HG03066 (cell line): ENCODE measurements around the gene LRRC61.

Experiments used
- ATAC-seq: cut with Tn5 transposase; IDR thresholded peaks from one replicate; pipeline ENCODE4 v1.9.1; 2021; ENCODE audit warnings: low read depth; ENCODE audit not compliant: unreplicated experiment

LRRC61 gene

DNA sequence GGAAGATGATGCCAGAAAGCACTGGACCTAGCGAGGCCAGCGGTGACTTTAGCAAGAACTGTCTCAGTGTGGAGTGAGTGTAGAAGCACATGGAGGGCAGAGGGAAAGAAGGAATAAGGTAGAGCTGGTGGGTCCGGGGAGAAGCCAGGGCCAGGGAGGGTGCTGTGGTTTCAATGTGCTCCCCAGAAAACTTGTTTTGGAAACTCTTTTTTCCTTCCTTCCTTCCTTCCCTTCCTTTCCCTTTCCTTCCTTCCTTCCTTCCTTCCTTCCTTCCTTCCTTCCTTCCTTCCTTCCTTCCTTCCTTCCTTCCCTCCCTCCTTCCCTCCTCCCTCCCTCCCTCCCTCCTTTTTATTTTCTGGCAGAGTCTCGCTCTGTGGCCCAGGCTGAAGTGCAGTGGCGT lies 23.8 kb downstream of the LRRC61 start:
- no peak for ATAC-seq

DNA sequence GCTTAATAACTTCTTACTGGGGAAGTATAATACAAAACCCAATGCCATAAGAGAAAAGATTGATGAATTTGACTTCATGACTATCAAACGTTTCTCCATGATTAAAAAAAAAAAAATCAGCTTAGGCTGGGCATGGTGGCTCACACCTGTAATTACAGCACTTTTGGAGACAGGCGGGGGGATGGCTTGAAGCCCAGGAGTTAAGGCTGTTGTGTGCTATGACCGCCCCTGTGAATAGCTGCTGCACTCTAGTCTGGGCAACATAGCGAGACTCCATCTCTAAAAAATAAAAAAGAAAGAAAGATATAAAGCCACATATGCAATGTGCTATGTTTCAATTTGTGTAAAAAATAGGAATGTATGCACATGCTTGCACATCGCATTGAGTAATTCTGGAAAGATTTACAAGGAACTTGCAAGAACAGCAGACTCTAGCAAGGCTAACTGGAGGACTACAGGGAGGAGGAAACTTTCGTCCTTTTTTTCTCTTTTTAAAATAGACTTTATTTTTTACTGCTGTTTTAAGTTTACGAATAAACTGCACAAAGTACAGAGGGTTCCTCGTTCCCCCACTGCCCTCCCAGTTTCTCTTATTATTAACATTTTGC lies 28.5 kb downstream of the LRRC61 start:
- no peak for ATAC-seq

GRCh38 chr7:150355666-150356059 lies 32.5 kb downstream of the LRRC61 start:
- no peak for ATAC-seq

DNA sequence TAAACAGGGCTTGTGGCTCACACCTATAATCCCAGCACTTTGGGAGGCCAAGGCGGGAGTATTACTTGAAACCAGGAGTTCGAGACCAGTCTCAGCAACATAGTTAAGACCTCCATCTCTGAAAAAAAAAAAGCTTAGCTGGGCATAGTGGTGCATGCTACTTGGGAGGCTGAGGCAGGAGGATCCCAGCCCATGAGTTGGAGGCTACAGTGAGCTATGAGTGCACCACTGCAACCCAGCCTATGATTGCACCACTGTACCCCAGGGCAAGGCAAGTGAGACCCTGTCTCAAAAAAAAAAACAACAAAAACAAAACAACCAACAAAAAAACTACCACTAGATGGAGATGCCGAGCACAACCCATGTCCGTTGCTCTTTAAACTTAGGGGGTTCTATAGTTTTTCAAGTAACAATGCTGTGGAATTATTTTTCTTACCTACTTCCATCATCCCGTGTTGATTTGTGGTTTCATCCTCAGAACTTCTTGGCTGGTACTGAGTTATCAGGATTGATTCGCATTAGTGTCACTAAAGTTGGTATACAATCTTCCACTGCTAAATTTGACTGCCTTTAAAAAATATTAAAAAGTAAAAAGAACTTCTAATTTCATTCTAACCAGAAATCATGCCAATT lies 33.2 kb downstream of the LRRC61 start:
- ATAC-seq, result no peak

DNA sequence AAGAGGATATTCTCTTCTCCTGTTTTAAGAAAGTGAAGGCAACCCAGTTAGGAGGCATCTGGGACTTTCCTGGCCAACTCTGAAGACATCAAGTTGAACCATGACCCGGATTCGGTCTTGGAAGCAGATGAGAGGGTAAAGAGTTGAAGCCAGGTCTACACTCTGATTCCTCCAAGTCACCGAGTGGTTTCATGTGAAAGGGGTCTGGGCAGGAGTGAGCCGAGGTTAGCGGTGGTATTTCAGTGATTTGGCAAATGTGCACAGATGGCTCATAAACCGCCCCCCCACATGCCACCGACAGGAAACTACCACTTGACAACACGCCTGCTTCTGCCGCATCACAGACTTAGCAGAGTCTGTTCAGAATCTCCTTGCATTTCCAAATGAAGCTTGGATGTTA lies 34.1 kb downstream of the LRRC61 start:
- ATAC-seq, result peak; percentile 61

DNA sequence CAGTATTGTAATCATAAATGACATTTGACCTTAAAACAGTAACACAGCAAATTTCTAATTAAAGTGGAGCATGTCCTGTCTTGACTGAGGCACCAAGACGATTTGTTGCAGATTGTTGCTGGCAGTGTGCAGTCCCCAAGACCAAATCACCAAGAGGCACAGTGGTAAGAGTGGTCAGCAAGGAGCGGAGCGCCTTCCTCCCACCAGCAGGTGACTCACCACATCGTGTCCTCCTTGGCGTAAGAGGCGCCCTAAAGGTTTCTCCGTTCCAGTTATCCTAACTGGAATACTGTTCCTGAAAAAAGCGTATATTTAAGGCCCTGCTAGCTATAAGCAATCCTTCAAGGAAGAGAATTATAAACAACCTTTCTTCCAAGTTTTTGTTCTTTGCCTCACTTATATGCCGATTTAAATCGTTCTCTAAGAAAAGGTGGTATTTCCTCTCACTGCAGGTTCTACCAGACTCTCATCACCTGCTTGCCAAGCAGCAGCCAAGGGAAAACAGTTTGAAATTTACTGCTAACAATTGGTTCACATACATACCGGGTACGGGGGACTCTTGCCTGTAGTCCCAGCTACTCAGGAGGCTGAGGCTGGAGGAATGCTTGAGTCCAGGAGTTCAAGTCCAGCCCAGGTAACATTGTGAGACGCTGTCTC lies 34.7 kb downstream of the LRRC61 start:
- ATAC-seq, result no peak

GRCh38 chr7:150358433-150358832 lies 35.3 kb downstream of the LRRC61 start:
- ATAC-seq, result no peak

- ATAC-seq, result no peak
Measured at GRCh38 chr7:150358988-150359621, 36.0 kb downstream of the LRRC61 start.

- no peak for ATAC-seq
Measured at GRCh38 chr7:150359622-150360362, 36.6 kb downstream of the LRRC61 start.

DNA sequence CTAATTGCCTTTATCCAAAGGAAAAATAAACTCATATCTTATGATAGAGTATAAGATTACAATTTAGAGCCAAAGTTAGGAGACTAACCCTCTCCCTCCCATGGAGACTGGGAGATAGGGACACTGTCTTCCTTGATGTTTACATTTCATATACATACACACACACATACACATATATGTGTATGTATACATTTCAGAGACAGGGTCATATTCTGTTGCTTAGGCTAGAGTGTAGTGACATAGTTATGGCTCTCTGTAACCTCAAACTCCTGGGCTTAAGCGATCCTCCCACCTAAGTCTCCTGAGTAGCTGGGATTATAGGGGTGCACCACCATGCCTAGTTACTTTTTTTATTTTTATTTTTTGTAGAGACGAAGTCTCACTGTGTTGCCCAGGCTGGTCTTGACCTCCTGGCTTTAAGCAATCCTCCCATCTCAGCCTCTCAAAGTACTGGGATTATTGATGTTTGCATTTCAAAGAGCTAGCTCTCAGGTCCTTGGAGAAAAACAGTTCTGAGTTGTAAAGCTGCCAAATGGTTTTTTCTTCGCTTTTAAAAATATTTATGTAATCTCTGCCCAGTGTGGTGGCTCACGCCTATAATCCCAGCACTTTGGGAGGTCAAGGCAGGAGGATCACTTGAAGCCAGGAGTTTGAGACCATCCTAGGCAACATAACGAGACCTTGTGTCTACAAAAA lies 37.4 kb downstream of the LRRC61 start:
- ATAC-seq, result no peak

- no peak for ATAC-seq
Measured at GRCh38 chr7:150361402-150361801, 38.2 kb downstream of the LRRC61 start.

DNA sequence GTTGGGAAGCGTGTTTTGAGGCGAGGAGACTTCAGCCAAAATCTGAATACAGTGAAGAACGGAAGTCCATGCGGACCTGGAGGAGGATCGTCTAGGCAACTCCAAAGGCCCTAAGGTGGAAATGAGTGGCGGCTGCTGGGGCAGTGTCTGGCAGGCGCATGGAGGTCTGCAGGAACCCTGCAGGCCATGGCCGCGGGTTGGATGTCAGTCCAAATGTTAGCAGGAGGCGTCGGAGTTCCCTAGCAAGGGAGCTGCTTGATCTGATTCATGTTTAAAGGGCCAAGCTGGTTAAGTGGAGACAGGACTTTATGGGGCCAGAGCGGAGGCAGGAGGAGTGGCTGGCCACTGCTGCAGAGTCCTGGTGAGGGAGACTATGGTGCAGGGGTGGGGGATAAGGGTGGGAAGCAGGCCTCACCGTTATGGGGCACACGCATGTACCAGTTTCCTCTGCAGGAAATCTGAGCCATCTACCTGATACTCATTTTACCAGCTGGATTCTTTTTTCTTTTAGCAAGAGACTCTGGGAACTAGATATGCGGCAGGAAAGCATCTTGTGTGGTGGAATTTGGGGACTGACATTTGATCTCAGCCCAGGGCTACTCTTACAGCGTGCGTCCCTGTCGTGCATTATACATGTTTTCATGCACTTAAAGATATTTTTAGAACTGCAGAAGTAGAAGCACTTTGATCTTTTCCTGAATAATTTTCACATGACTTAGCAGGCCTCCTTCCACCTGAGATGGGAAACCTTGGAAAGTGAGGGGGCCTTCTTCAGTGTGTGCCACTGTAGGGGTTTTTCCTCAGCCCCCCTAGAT lies 38.9 kb downstream of the LRRC61 start:
- ATAC-seq, result no peak

DNA sequence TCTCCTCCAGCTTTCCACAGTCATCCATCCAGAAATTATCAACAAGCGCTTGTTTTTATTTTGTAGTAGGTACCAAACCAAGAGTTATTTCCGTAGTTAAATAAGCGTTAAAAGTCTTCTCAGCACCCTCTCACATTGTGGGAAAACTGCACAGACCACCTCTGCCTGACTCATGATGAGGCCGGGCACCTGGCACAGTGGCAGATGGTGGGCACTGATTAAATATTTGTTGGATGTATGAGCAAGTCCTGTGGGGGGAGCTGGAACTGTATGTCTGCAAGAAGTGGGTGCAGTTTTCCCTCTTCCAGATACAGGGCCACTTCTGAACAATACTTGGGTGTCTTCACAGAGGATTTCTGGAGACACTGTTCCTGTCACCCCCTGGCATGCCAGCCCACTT lies 40.2 kb downstream of the LRRC61 start:
- ATAC-seq, result no peak

GRCh38 chr7:150363872-150364271 lies 40.7 kb downstream of the LRRC61 start:
- ATAC-seq, result peak; percentile 37

GRCh38 chr7:150365194-150365593 lies 42.0 kb downstream of the LRRC61 start:
- no peak for ATAC-seq

DNA sequence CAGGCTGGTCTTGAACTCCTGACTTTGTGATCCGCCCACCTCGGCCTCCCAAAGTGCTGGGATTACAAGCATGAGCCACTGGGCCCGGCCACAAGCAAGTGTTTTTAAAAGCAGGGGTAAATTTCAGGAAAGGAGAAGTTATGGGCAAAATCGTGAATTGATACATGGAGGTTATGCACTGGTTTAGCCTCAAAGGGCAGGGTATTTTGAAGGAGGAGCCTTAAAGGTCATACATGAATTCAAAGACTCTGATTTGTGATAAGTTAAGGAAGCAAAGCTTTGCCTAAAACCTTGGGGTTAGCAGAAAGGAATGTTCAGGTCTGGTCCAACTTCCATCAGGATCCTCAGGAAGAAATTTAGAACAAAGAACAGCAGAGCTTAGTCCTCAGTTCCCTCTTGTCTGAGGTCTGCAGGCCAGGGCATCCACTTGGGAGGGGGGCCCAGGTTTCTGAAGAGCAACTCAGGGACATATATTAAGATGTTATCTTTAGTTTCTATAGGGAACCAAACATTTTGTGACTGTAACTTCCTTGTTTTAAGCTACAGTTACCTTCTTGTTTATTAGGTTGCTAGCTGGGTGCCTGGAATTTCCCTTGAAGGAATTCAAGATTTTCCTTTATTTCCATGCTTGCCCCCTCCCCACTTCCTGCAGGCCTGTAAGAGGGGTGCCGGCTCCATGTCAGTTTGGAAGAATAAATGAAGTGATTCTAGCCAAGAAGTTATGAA lies 42.7 kb downstream of the LRRC61 start:
- ATAC-seq, result no peak

GRCh38 chr7:150367677-150368095 lies 44.5 kb downstream of the LRRC61 start:
- no peak for ATAC-seq

DNA sequence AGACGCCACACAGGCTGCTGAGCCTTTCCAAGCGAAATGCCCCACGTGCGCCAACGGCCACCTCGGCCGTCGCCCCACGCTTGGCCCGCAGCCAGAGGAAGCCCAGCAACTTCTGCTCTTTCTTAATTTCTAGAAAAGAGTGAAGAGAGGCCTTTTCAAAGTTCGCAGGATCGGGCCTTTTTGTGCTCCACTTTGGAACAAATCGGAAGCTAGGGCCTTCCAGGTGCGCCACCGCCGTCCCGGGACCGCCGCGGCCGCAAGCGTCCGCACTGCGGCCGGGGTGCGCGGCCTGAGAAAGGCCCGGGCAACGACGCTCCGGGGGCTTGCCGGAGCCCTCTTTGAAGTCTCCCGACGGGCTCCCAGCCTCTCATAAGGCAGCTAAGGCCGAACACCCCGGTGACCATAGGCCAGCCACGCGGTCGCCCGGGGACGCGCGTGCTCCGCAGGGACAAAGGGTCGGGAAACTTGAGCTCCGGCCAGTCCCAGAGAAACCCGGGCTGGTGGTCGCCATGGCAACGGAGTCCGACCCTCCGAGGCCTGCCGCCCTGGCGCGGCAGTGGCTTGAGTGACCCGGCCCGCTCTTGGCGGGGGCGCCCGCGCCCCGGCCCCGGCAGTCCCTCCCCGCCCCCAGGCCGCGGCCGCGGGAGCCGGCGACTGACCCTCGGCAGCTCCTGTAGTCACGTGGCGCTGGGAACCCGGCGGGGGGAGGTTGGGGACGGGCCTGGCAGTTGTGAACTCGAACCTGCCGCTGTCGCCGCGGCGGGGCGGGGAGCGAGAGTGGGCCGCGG lies 45.1 kb downstream of the LRRC61 start, which contains the start of gene REPIN1:
TSS of gene REPIN1 (plus strand) at position 727 of the 788 bp plus-strand sequence. CDS start 890 bp downstream, outside the sequence.
- peak; percentile 39 for ATAC-seq
